Measurements from ENCODE around the gene ZXDC. TPM values are rescaled to one million over a fixed set of nuclear protein-coding genes. Genes with fewer than 3 reads are reported as not detected.

Gene ZXDC
- total RNA-seq, 2 donors from 2014 or later: 18.9 to 25.5 TPM

DNA sequence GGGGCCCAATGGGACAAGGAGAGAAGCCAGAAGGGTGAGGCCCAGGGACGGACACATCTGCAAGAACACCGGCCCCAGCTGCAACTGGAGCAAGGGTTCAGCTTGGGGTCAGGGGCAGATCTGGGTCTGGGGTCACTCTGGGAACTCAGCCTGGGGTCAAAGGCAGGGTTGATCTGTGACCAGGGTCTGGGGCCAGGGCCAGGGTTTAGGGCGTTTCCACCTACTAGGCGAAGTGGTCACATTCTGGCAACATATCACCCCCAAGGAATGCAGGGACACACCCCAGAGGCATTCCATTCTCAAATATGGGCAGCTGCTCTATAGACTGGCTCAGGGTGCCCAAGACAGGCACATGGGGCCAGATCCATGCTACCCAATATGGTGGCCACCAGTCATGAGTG, 32.9 kb upstream of the ZXDC start:
- Histone ChIP-seq H3K4me3 (no peak overlapping the region), H3K36me3 (no peaks in the 10 kb centered on the region), H3K4me1 (peaks cover 0 to 7% of the 10 kb centered on the region in 2 donors), H3K27me3 (no peaks in the 10 kb centered on the region), H3K27ac (no peak overlapping the region), H3K9me3 (no peaks in the 10 kb centered on the region)
- DNase-seq (ENCODE audit: low spot score): no peak
- TF ChIP-seq, protein P1, sequence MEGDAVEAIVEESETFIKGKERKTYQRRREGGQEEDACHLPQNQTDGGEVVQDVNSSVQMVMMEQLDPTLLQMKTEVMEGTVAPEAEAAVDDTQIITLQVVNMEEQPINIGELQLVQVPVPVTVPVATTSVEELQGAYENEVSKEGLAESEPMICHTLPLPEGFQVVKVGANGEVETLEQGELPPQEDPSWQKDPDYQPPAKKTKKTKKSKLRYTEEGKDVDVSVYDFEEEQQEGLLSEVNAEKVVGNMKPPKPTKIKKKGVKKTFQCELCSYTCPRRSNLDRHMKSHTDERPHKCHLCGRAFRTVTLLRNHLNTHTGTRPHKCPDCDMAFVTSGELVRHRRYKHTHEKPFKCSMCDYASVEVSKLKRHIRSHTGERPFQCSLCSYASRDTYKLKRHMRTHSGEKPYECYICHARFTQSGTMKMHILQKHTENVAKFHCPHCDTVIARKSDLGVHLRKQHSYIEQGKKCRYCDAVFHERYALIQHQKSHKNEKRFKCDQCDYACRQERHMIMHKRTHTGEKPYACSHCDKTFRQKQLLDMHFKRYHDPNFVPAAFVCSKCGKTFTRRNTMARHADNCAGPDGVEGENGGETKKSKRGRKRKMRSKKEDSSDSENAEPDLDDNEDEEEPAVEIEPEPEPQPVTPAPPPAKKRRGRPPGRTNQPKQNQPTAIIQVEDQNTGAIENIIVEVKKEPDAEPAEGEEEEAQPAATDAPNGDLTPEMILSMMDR (IDR thresholded peaks at IDR 0.05): no peak

DNA sequence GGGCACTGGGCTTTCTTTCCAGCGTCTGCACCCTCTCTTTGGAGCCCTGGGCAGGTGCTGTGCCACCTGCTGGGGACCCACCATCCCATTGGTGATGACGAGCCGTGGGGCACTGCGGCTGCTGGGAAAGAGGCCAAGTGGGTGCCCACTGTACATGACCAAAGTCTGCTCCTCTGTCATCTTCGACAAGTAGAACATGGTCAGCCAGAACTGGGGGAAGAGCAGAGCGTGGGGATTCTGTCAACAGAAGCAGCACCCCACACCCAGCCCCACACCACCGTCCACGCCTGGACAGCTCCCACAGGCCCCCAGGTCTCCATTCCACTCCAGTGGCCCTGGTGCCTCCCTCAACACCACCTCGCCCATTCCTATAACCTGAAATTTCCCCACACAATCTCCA, 32.2 kb upstream of the ZXDC start:
- Histone ChIP-seq H3K36me3 (no peaks in the 10 kb centered on the region), H3K9me3 (no peaks in the 10 kb centered on the region), H3K27ac (no peak overlapping the region), H3K4me1 (peaks cover 0 to 2% of the 10 kb centered on the region in 2 donors), H3K27me3 (no peaks in the 10 kb centered on the region), H3K4me3 (no peak overlapping the region)
- no peak for DNase-seq (ENCODE audit: low spot score)
- TF ChIP-seq, protein P1 (IDR thresholded peaks at IDR 0.05): no peak

DNA sequence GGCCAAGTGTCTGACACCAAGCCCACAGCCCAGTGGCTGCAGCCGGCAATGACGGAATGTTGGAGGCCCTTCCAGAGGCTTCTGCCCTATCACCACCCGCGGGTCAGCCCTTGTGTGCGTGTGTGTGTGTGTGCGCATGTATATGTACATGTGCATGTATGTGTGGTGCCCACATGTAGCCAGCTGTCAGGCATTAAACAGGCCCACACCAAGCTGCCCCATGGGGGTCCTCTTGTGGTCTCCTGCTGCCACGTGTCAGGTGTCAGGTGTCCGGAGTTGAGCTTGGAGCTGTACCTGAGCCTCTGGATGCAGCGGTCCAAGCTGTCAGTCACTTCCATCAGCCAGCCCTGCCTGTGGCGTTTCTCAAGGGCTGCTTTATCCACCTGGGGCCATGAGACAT, 28.0 kb upstream of the ZXDC start:
- DNase-seq (ENCODE audit: low spot score): no peak

DNA sequence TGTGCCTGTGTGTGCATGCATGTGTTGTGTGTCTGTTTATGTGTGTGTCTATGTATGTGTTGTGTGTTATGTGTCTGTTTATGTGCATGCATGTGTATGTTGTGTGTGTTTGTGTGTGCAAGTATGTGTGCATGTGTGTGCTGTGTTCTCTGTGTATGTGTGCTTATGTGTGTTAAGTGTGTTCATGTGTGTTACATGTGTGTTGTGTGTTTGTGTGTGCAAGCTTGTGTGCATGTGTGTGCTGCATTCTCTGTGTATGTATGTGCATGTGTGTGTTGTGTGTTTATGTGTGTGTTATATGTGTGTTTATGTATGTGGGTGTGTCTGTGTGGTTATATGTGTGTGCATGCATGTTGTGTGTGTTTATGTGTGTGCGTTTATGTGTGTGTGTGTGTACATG, 27.0 kb upstream of the ZXDC start:
- no peaks in the 10 kb centered on the region for H3K27me3 ChIP-seq
- TF ChIP-seq, protein P1 (IDR thresholded peaks at IDR 0.05): no peak
- no peaks in the 10 kb centered on the region for H3K9me3 ChIP-seq
- no peak overlapping the region for H3K4me3 ChIP-seq
- no peaks in the 10 kb centered on the region for H3K36me3 ChIP-seq
- no peaks in the 10 kb centered on the region for H3K4me1 ChIP-seq
- H3K27ac ChIP-seq: no peak overlapping the region
- DNase-seq (ENCODE audit: low spot score): no peak

More for the DNA sequence above, 28.0 kb upstream of the ZXDC start:
- Histone ChIP-seq H3K27ac (no peak overlapping the region), H3K4me3 (no peak overlapping the region), H3K9me3 (no peaks in the 10 kb centered on the region), H3K36me3 (no peaks in the 10 kb centered on the region), H3K4me1 (no peaks in the 10 kb centered on the region), H3K27me3 (no peaks in the 10 kb centered on the region)
- TF ChIP-seq, protein P1 (IDR thresholded peaks at IDR 0.05): no peak

DNA sequence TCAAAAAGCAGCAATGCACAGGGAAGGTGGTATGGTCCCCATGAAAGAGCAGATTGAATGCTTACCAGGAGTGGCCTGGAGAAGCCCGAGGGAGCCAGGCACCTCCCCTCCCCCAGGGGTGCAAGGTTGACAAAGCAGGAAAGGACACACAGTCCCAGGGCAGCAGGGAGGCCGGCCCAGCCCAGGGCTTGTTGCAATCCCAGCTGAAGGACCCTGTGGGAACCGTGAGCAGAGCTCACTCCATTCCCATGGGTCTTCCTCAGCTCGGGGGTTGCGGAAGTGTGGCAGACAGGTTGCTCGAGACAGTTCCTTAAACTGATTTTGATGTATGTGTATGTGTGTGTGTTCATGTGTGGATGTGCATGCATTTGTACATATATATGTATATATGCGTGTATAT, 26.0 kb upstream of the ZXDC start:
- no peak overlapping the region for H3K4me3 ChIP-seq
- no peak overlapping the region for H3K27ac ChIP-seq
- H3K27me3 ChIP-seq: no peaks in the 10 kb centered on the region
- no peaks in the 10 kb centered on the region for H3K9me3 ChIP-seq
- TF ChIP-seq, protein P1 (IDR thresholded peaks at IDR 0.05): no peak
- no peak for DNase-seq (ENCODE audit: low spot score)
- no peaks in the 10 kb centered on the region for H3K4me1 ChIP-seq
- H3K36me3 ChIP-seq: no peaks in the 10 kb centered on the region

DNA sequence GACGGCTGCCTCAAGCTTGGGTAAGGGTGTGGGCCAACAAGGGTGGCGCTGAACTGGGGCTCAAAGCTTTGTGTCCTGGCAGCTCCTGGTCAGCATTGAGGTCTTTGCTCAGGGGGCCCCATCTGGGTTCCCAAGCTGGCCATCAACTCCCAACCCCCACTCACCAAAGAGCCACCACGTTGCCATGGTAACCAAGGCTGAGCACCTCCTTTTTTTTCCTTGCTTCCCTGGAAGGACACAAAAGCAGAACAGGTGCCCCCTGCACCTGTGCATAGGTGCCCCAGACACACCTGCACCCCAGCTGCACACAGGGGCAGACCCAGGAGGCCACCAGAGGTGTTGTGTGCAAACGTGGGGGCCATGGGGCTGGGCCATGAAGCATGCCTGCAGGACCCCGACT, 25.4 kb upstream of the ZXDC start:
- no peaks in the 10 kb centered on the region for H3K9me3 ChIP-seq
- H3K27ac ChIP-seq: no peak overlapping the region
- no peaks in the 10 kb centered on the region for H3K27me3 ChIP-seq
- TF ChIP-seq, protein P1 (IDR thresholded peaks at IDR 0.05): no peak
- no peak overlapping the region for H3K4me3 ChIP-seq
- H3K36me3 ChIP-seq: no peaks in the 10 kb centered on the region
- no peak for DNase-seq (ENCODE audit: low spot score)
- no peaks in the 10 kb centered on the region for H3K4me1 ChIP-seq

All from right atrium auricular region (tissue), 2 donors.